ENCODE measurements around the gene ZFHX2.
"Not testable (repeated sequence)": the region's sequence is repeated elsewhere in the genome, so short reads cannot be mapped to it uniquely, and the experiment has no call there.

Gene ZFHX2

GRCh38 chr14:23538785-23539184 lies 12.8 kb downstream of the ZFHX2 start:
- no peak for DNase-seq

GRCh38 chr14:23538050-23538718 lies 13.4 kb downstream of the ZFHX2 start:
- DNase-seq: no peak

GRCh38 chr14:23537351-23538049 lies 14.1 kb downstream of the ZFHX2 start:
- DNase-seq: no peak

DNA sequence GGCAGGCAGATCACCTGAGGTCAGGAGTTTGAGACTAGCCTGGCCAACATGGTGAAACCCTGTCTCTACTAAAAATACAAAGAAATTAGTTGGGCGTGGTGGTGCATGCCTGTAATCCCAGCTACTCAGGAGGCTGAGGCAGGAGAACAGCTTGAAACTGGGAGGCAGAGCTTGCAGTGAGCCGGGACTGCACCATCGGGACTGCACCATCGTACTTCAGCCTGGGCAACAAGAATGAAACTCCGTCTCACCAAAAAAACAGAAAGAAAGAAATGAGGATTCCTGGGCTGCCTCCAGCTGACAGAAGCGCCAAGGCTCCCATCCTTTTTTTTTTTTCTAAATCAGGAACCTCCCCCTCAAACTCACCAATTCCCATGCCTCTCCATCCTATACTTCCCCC lies 14.7 kb downstream of the ZFHX2 start:
- DNase-seq: not testable (repeated sequence)

DNA sequence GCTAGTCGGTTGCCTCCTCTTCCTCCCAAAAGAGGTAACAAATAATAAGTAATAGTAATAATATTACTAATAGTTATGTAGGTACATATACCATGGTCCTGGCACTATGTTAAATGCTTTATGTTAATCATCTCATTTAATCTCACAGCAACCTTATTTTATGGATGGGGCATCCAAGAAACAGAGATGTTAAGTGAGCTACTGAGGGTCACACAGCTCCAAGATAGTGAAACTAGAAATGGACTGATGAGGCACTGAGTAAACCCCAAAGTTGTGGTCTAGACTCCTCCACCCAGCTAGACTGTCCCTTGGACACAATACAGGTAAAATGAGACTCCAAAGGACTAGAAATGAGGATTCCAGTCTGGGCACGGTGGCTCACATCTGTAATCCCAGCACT lies 15.1 kb downstream of the ZFHX2 start:
- DNase-seq: no peak

GRCh38 chr14:23535943-23536342 lies 15.6 kb downstream of the ZFHX2 start:
- DNase-seq: no peak

DNA sequence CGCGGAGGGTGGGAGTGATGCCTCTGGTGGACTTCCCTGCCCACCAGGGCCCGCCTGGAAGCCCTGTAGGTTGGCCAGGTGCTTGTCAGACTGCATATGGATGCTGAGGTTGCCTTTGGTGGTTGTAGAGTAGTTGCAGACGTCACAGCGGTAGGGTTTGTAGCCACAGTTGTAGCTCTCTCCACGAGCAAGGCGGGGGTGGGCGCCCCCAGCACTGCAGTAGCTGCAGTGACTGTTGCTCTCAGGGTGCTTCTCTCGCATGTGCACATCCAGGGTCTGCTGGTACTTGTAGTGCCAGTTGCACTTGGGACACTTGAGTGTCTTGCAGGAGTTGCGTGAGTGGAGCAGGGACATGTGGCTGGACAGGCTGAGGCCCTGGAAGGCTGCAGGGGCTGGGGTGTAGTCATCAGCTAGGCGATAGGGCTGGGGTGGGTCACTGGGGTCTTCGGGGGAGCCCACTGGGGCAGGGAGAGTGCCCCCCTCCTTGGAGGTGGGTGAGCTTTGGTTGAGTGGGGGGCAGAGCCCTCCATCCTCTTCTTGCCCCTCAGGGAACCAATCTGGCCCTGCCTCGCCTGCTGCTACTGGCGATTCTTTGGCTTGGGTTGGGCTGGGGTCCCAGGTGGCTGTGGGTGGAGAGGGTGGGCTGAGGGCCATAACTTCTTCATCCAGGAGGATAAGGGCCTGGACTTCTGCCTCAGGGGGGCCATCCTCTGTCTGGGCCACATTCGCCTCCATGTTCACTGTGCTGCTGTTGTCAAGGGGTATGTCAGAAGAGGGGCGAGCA lies 17.7 kb downstream of the ZFHX2 start:
- DNase-seq: no peak

- DNase-seq: no peak
Measured at GRCh38 chr14:23532658-23533057, 18.9 kb downstream of the ZFHX2 start.

- DNase-seq: no peak
Measured at GRCh38 chr14:23531391-23531790, 20.2 kb downstream of the ZFHX2 start.

DNA sequence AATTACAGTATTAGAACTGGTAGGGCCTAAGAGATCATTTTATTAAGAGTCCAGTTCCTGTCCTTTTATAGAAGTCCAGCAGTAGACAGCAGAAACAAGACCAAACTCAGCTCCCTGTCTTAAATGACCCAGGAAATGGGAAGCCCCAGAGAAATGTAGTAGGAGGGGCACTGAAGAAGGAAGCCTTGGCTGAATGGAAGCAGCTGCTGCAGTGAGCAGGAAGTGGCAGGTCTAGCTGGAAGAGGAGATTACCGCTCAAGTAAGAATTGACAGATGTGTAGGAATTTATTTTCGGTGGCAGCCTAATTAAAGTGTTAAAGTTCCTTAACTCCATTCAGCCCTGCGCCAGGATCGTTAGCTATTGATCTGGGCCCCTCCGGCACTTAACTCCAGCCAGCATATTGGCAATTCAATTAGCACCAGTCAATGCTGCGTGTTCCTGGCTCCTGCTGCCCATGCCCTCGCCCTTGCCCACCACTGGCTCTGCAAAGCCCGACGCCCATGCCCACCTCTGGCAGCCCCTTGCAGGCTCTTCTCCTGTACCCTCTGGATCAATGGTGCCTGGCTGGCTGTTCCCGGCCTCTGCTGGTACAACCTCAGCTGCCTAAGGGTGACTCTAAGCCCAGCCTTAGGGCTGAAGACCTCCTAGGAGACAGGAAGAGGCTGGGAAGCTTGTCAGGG lies 21.1 kb downstream of the ZFHX2 start:
- peak; percentile 39 for DNase-seq

GRCh38 chr14:23529016-23529415 lies 22.5 kb downstream of the ZFHX2 start:
- DNase-seq: no peak

GRCh38 chr14:23528555-23528954 lies 23.0 kb downstream of the ZFHX2 start:
- DNase-seq: no peak

DNA sequence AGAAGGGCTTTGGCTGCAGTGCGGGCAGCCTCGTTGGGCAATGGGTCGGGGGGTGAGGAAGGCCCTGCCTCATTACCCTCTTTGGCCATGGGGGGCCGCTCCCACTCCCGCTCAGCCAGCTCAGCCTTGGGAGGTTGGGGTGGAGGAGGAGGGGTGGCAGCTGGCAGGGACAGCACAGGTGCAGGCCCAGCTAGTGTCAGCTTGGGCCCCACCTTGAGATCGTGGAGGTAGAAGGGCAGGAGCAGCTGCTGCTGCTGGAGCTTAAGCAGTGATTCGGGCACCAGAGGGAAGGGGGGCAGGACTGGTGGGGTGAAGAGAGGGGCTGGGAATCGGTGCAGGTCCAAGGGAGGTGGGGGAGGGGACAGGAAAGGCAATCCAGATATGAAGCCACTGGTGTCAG lies 26.0 kb downstream of the ZFHX2 start:
- no peak for DNase-seq

DNA sequence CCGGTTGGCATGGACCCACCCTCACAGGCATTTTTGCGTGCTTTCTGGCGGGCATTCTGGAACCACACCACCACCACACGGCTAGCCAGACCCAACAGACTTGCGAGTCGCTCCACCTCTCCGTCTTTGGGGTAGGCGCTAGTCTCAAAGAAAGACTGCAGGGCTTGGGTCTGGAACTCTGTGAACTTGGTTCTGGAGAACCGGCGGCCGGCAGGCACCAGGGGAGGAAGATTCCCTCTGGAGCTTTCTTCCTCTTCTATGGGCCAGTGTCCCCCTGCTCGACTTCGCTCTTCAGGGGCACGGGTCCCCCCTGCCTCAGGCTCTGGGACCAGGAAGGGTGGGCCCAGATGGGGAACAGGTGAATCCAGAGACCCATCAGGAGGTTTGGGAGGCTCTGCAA lies 26.6 kb downstream of the ZFHX2 start:
- DNase-seq: no peak

DNA sequence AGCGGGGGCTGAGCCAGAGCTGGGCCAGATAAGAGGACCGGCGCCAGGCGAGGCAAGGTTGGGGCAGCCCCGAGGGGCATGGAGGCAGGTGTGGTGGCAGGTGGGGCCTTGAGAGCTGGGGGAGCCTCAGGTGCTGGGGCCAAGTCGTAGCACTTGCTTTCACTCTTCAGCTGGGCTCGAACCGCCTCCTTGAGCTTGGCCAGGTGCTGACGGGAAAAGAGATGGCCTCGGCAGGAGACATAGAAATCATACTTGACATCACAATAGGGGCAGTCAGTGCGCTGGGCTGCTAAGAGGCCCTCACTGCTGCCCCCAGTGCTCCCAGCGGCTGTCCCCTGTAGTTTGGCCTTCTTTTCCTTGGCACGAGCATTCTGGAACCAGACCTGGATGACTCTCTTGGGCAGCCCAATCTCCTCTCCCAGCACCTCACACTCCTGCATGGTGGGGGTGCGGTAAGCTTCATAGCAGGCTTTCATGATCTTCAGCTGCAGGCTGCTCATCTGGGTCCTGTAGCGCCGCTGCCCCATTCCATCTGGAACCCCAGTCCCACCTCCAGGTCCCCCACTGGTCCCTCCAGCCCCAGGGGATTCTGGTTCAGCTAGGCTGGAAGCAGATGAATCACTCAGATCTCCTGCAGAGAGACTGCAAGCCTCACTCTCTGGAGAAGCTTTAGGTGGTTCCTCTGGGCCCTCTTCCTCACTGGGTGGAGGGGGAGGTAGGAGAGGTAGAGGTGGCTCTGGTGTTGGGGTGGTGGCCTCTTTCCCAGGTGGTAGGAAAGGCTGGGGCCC lies 28.1 kb downstream of the ZFHX2 start:
- DNase-seq: no peak

DNA sequence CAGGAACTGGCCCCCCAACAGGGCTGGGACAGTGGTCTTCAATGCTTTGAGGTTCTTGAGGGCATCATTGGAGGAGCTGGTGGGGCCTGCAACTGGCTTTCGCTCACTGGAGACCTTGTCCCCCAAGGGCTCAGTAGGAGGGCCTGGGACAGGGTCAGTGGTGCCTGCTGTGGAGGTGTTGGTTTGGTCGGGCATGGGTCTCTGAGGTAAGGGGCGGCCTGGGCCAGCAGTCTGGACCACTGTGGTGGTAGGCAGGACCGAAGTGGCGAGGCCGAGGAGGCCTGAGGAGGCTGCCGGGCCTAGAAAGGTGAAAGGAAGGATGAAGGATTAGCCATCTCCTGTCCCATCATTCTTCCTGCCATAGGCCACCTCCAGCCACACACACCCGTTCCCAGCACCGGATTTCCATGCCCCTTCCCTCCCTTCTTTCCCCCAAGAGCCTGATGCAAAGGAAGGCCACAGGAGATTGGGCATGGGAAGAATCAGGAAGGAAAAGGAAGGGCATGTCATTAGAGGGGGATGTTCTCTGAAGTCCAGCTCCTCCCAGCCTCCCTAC lies 28.8 kb downstream of the ZFHX2 start:
- no peak for DNase-seq

- DNase-seq: no peak
Measured at GRCh38 chr14:23521785-23522640, 29.6 kb downstream of the ZFHX2 start.

GRCh38 chr14:23520899-23521533 lies 30.5 kb downstream of the ZFHX2 start:
- DNase-seq: no peak

GRCh38 chr14:23518709-23519108 lies 32.9 kb downstream of the ZFHX2 start:
- no peak for DNase-seq

DNA sequence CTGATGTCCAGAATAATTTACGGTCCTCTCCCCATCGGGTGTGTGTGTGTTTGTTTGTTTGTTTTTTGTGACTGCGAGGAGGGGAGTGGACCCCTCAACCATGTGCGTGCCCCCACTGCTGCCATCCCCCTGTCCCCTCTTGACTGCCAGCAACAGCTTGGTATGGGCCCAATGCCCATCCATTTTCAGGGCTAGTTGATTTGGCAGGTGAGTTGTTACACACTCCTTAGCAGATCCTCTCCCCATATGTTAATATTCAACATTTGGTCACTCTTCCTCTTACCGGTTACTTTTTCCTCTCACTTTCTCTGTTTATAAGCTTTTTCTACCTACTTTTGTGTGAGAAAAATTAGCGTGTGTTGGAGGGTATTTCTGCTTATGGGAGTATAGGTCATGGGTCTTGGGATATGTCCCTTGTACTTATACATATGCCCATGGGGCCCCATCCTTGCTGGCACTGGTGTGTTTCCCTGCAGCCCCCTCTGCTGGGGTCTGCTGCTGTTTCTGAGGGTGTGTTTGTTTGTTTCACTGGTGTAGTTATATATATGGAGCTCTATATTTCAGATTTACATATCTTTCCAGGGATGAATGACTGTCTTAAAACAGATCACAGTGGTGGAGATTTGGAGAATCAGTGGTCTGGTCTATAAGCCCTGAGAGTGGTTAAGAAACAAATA lies 33.8 kb downstream of the ZFHX2 start:
- no peak for DNase-seq
